A172 (cell line): Measurements from ENCODE around the gene ASIC5. TPM values are rescaled to one million over a fixed set of nuclear protein-coding genes. Genes with fewer than 3 reads are reported as not detected.
A peak's percentile ranks its signal among the peaks of the same experiment; 100 is the strongest.

Experiments
- DNase-seq: peaks from one replicate; pipeline ENCODE4 v3.0.0-alpha.2; 2015; ENCODE audit warnings: low spot score
- total RNA-seq: library from RNA; depleted of rRNA; stranded (reverse); fragments of >200 nt; shearing (Covaris generic); gene quantifications from 2 replicates; pipeline ENCODE4 v1.2.3, GENCODE V29; 2014

The ASIC5 gene
- total RNA-seq, 1 experiment from 2014 or later = not detected

GRCh38 chr4:155881555-155881954, 15.5 kb upstream of the ASIC5 start:
- no peak for DNase-seq

GRCh38 chr4:155879767-155880166, 13.7 kb upstream of the ASIC5 start:
- DNase-seq = no peak

- no peak for DNase-seq
These were observed 12.5 kb upstream of the ASIC5 start for GRCh38 chr4:155878611-155879010.

- DNase-seq = peak; percentile 25
These were observed 11.9 kb upstream of the ASIC5 start for GRCh38 chr4:155877971-155878370.

- DNase-seq = no peak
These were observed 9.8 kb upstream of the ASIC5 start for GRCh38 chr4:155875878-155876277.

- no peak for DNase-seq
These were observed 10.2 kb downstream of the ASIC5 start for GRCh38 chr4:155855897-155856296.

GRCh38 chr4:155854582-155855226, 11.4 kb downstream of the ASIC5 start:
- peak; percentile 69 for DNase-seq

GRCh38 chr4:155853189-155853588, 12.9 kb downstream of the ASIC5 start:
- DNase-seq = no peak

GRCh38 chr4:155849042-155849441, 17.0 kb downstream of the ASIC5 start:
- DNase-seq = no peak

GRCh38 chr4:155846929-155847328, 19.1 kb downstream of the ASIC5 start:
- no peak for DNase-seq

- DNase-seq = no peak
These were observed 24.0 kb downstream of the ASIC5 start for GRCh38 chr4:155842080-155842479.

GRCh38 chr4:155837203-155837796, 28.8 kb downstream of the ASIC5 start:
- no peak for DNase-seq

GRCh38 chr4:155832664-155833063, 33.4 kb downstream of the ASIC5 start:
- no peak for DNase-seq

- no peak for DNase-seq
These were observed 37.4 kb downstream of the ASIC5 start for GRCh38 chr4:155828628-155829027.

- peak; percentile 30 for DNase-seq
These were observed 43.5 kb downstream of the ASIC5 start for GRCh38 chr4:155822572-155822971.

GRCh38 chr4:155820887-155821518, 45.1 kb downstream of the ASIC5 start:
- no peak for DNase-seq

GRCh38 chr4:155819066-155819465, 47.0 kb downstream of the ASIC5 start:
- no peak for DNase-seq

- DNase-seq = no peak
These were observed 47.4 kb downstream of the ASIC5 start for GRCh38 chr4:155818639-155819038.

- no peak for DNase-seq
These were observed 55.0 kb downstream of the ASIC5 start for GRCh38 chr4:155811083-155811482.

- peak; percentile 80 for DNase-seq
These were observed 56.2 kb downstream of the ASIC5 start for GRCh38 chr4:155809835-155810234.

- DNase-seq = no peak
These were observed 59.1 kb downstream of the ASIC5 start for GRCh38 chr4:155807021-155807420.

GRCh38 chr4:155805016-155805415, 61.1 kb downstream of the ASIC5 start:
- DNase-seq = peak; percentile 25
